B cell (primary cell): ENCODE results near the gene RAPH1. TPM values are rescaled to one million over a fixed set of nuclear protein-coding genes. Genes with fewer than 3 reads are reported as not detected.

Experiments
- ATAC-seq: fragments of 200-7000 bp; cut with Tn5 transposase; one replicate; pipeline ENCODE4 v1.10.0; 2021; ENCODE audit warnings: low read depth, mild to moderate bottlenecking, moderate number of reproducible peaks, moderate library complexity
- CTCF ChIA-PET: fragments of 350-600 bp; sonication (Branson Sonifier 250); formaldehyde crosslinking; loops from one replicate; lab custom pipeline; 2021; ENCODE audit warnings: antibody characterized with exemption, inconsistent platforms; lab: Charles Lee
- POLR2A ChIA-PET: fragments of 350-600 bp; sonication (Branson Sonifier 250); formaldehyde crosslinking; loops from one replicate; lab custom pipeline; 2021; ENCODE audit warnings: antibody characterized with exemption; lab: Charles Lee
- DNase-seq: peaks from one replicate; pipeline ENCODE4 v3.0.0; 2013
- H2AFZ ChIP-seq: 2 replicates; pipeline ENCODE4 v1.6.1; 2012; ENCODE audit warnings: mild to moderate bottlenecking, low read depth, low read length; ENCODE audit not compliant: insufficient read depth, poor library complexity, severe bottlenecking
- H3K27ac ChIP-seq, 2 donors: 1 replicate in 1 of 2; 2 replicates in 1 of 2; pipeline ENCODE4 v1.5.1; 2012 to 2013; ENCODE audit warnings: low read length in 2 of 2, mild to moderate bottlenecking in 2 of 2, moderate library complexity in 1 of 2
- H3K27me3 ChIP-seq, 4 experiments: fragments of 200-600 bp in 1 of 4; sonication (generic) in 1 of 4; replicated peaks in 1 of 4; 1 replicate in 2 of 4; 2 replicates in 2 of 4; pipeline versions ENCODE4 v1.6.1 to v1.7.0; 2013 to 2016; ENCODE audit warnings: low read length in 3 of 4, mild to moderate bottlenecking in 2 of 4, mixed read lengths in 1 of 4, moderate library complexity in 1 of 4; ENCODE audit not compliant: insufficient read depth in 4 of 4, control insufficient read depth in 3 of 4; ENCODE audit errors: control extremely low read depth in 1 of 4
- H3K36me3 ChIP-seq, 2 experiments: replicated peaks in 1 of 2; 1 replicate in 1 of 2; 2 replicates in 1 of 2; pipeline versions ENCODE4 v1.6.1 to v1.7.1; 2013; ENCODE audit warnings: low read length in 1 of 2; ENCODE audit not compliant: insufficient read depth in 2 of 2, control insufficient read depth in 1 of 2; ENCODE audit errors: control extremely low read depth in 1 of 2, extremely low read depth in 1 of 2
- H3K4me1 ChIP-seq, 2 donors: fragments of 200-600 bp in 1 of 2; sonication (generic) in 1 of 2; 1 replicate in 1 of 2; 2 replicates in 1 of 2; pipeline versions ENCODE4 v1.5.1 to v1.6.1; 2013 to 2017; ENCODE audit warnings: low read length in 2 of 2; ENCODE audit not compliant: control insufficient read depth in 2 of 2, insufficient read depth in 2 of 2
- H3K4me2 ChIP-seq: replicated peaks from 2 replicates; pipeline ENCODE3; 2012; ENCODE audit warnings: mild to moderate bottlenecking, low read depth, low read length; ENCODE audit not compliant: poor library complexity, severe bottlenecking
- H3K4me3 ChIP-seq, 5 experiments: fragments of 200-600 bp in 1 of 5; sonication (generic) in 1 of 5; 1 replicate in 3 of 5; 2 replicates in 2 of 5; pipeline versions ENCODE4 v1.5.1 to v1.7.0; 2011 to 2016; ENCODE audit warnings: low read length in 4 of 5, mild to moderate bottlenecking in 4 of 5, low read depth in 2 of 5, control low read depth in 1 of 5, moderate library complexity in 1 of 5; ENCODE audit not compliant: insufficient read depth in 1 of 5; ENCODE audit errors: control extremely low read depth in 1 of 5, extremely low read depth in 1 of 5
- H3K79me2 ChIP-seq: fragments of 200-600 bp; sonication (generic); one replicate; pipeline ENCODE4 v1.6.0; 2016; ENCODE audit warnings: low read length; ENCODE audit not compliant: control insufficient read depth, insufficient read depth
- H3K9ac ChIP-seq: fragments of 200-600 bp; sonication (generic); 2 replicates; pipeline ENCODE4 v1.6.1; 2017; ENCODE audit warnings: mild to moderate bottlenecking, low read length, moderate library complexity
- H3K9me3 ChIP-seq, 3 donors: one replicate each; pipeline versions ENCODE4 v1.6.1 to v1.7.1; 2013; ENCODE audit warnings: low read length in 2 of 3; ENCODE audit not compliant: control insufficient read depth in 2 of 3, insufficient read depth in 1 of 3; ENCODE audit errors: control extremely low read depth in 1 of 3
- H4K20me1 ChIP-seq: 2 replicates; pipeline ENCODE4 v1.6.0; 2012; ENCODE audit warnings: mild to moderate bottlenecking, low read length; ENCODE audit not compliant: insufficient read depth, control insufficient read depth, poor library complexity, severe bottlenecking
- H3K27ac Mint-ChIP-seq: one replicate; pipeline ENCODE4 v1.8.0; 2021; ENCODE audit warnings: mixed read lengths
- H3K27me3 Mint-ChIP-seq: one replicate; pipeline ENCODE4 v1.8.0; 2021; ENCODE audit warnings: mixed read lengths
- H3K4me1 Mint-ChIP-seq: one replicate; pipeline ENCODE4 v1.8.0; 2021; ENCODE audit warnings: mixed read lengths
- H3K4me3 Mint-ChIP-seq: one replicate; pipeline ENCODE4 v1.8.0; 2021; ENCODE audit warnings: mixed read lengths
- H3K9me3 Mint-ChIP-seq: one replicate; pipeline ENCODE4 v1.8.0; 2022; ENCODE audit warnings: mixed read lengths; ENCODE audit not compliant: insufficient read depth
- EZH2 ChIP-seq: IDR thresholded peaks from 2 replicates; pipeline ENCODE4 v1.6.1; 2012; ENCODE audit warnings: borderline replicate concordance, low read depth, mild to moderate bottlenecking, moderate library complexity, low read length; ENCODE audit not compliant: insufficient read depth, poor library complexity, severe bottlenecking
- WGBS: methylation state at CpG from one replicate; pipeline ENCODE4 v1.1.5; 2013; ENCODE audit warnings: missing lambda C conversion rate; ENCODE audit not compliant: insufficient coverage; 5-methylcytosine and 5-hydroxymethylcytosine counted together
- intact Hi-C: fragments of 100-400 bp; cut with micrococcal nuclease; formaldehyde crosslinking; loops from one replicate; pipeline ENCODE4 v1.10.0; 2022
- polyA plus RNA-seq: library from polyadenylated mRNA; depleted of rRNA; stranded (reverse); fragments of >200 nt; gene quantifications from 2 replicates; pipeline ENCODE4 v1.2.3, GENCODE V29; 2012
- total RNA-seq, 2 donors: library from RNA; stranded (reverse); fragments of 120-200 nt in 1 of 2; gene quantifications; 1 replicate in 1 of 2; 2 replicates in 1 of 2; pipeline versions ENCODE4 v1.2.3 to v1.2.4, GENCODE V29; 2013 to 2022
- TF ChIP-seq, protein P1 (sequence below): fragments of 200-600 bp; IDR thresholded peaks from one replicate; pipeline ENCODE4 v1.8.0; 2022; ENCODE audit warnings: antibody characterized with exemption, mild to moderate bottlenecking

Gene RAPH1
- total and polyA plus RNA-seq, 2 donors (not counting 1 experiment from before 2014, with no cell fraction given): 0.13 TPM; not detected in 1

GRCh38 chr2:203533676-203534591, 1.2 kb downstream of the RAPH1 start:
- H3K9me3 ChIP-seq: peaks cover 5 to 11% (median 7%) of the 10 kb centered on the region in 3 donors
- H3K36me3 ChIP-seq: no peaks in the 10 kb centered on the region
- no peaks in the 10 kb centered on the region for H3K79me2 ChIP-seq
- H3K9ac ChIP-seq: peak overlapping the region; percentile 66
- no peak overlapping the region for H3K27ac ChIP-seq
- no peak for TF ChIP-seq EZH2
- TF ChIP-seq, protein P1, sequence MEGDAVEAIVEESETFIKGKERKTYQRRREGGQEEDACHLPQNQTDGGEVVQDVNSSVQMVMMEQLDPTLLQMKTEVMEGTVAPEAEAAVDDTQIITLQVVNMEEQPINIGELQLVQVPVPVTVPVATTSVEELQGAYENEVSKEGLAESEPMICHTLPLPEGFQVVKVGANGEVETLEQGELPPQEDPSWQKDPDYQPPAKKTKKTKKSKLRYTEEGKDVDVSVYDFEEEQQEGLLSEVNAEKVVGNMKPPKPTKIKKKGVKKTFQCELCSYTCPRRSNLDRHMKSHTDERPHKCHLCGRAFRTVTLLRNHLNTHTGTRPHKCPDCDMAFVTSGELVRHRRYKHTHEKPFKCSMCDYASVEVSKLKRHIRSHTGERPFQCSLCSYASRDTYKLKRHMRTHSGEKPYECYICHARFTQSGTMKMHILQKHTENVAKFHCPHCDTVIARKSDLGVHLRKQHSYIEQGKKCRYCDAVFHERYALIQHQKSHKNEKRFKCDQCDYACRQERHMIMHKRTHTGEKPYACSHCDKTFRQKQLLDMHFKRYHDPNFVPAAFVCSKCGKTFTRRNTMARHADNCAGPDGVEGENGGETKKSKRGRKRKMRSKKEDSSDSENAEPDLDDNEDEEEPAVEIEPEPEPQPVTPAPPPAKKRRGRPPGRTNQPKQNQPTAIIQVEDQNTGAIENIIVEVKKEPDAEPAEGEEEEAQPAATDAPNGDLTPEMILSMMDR: no peak
- peaks cover 9% of the 10 kb centered on the region for H3K9me3 Mint-ChIP-seq
- peaks cover 14 to 25% of the 10 kb centered on the region in 2 donors for H3K4me1 ChIP-seq
- H3K27me3 ChIP-seq: peaks cover 3 to 49% (median 45%) of the 10 kb centered on the region in 4 experiments
- DNase-seq (peak; percentile 18), ATAC-seq (no peak)
- intact Hi-C loops: no loop called here
- H3K27me3 Mint-ChIP-seq: peaks cover 78% of the 10 kb centered on the region
- H3K4me1 Mint-ChIP-seq: peaks cover 19% of the 10 kb centered on the region
- H3K4me3 ChIP-seq: peak overlapping the region in 2 of 5 experiments; percentile 48 to 62
- H3K4me3 Mint-ChIP-seq: peak overlapping the region; percentile 75
- ChIA-PET POLR2A (interaction anchor here (0.6 kb wide), 1 partner anchor 282 kb away, joined by 3 read pairs; no protein-coding TSS in a partner anchor), CTCF (no interaction called here)
- H3K4me2 ChIP-seq: peak overlapping the region; percentile 96
- H2AFZ ChIP-seq: no peak overlapping the region
- H4K20me1 ChIP-seq: no peaks in the 10 kb centered on the region
- WGBS: 14% methylated on average over 10 of the region's 24 CpGs
- no peak overlapping the region for H3K27ac Mint-ChIP-seq
